ENCODE data around the gene TASP1.

The TASP1 gene

GRCh38 chr20:13428684-13429083, 210.0 kb downstream of the TASP1 start:
- DNase-seq: no peak

DNA sequence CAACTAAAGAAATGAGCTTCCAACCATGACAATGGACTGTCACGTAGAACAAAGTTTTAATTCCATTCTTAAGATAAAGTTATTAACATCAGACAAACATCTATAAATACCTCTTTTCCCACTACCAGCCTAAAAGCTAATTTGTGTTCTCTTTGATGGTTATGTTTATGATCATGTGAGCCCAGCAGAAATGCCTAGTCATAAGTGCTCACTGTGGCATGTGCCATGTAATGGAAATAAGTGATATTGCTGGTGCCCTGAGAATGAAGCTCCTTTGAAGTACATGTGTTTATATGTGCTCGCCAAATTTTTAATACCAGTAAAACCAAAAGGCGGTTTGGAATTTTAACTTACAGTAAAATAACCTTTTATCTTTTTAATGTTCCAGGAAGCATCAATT, 211.9 kb downstream of the TASP1 start:
- no peak for DNase-seq

GRCh38 chr20:13425381-13426135, 213.2 kb downstream of the TASP1 start:
- peak; percentile 35 for DNase-seq

- DNase-seq: no peak
These were observed 214.4 kb downstream of the TASP1 start for GRCh38 chr20:13424174-13424833.

GRCh38 chr20:13423472-13424173, 215.1 kb downstream of the TASP1 start:
- no peak for DNase-seq

- no peak for DNase-seq
These were observed 216.1 kb downstream of the TASP1 start for GRCh38 chr20:13422637-13423036.

DNA sequence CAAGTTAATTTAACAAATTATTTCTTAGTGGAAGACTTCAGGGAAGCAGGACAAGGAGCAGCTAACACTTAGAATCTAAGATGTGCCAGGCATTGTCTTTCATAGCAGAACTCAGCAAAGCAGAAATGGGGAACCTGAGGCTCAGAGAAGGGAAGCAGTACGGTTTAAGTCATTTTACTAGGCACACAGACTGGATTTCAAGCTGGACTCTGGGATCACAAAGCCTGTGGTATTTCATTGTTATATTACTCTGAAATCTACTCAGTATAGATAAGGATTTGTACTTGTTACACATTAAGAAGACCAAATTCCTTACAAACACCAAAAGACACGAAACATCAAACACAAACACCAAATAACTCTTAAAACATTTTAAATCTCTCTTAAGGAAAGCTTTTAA, 218.1 kb downstream of the TASP1 start:
- DNase-seq: no peak

DNA sequence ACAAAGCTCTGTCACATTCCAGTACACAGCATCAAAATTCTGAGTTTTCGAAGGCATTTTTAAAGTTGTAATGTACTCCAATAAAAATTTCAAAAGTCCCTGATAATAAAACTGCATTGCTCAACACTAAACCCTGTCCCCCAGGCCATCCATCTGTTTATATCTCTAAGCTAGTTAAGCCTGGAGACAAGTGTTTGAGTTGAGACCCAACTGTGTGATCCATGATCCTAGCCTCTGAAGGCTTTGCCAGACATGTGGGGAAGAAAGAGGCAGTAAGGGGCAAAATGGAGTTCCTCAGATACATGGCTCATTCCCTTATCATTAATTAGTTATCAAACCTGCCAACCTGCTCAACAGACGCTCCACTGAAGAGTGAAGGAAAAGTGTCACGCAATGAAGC, 219.3 kb downstream of the TASP1 start:
- DNase-seq: no peak

DNA sequence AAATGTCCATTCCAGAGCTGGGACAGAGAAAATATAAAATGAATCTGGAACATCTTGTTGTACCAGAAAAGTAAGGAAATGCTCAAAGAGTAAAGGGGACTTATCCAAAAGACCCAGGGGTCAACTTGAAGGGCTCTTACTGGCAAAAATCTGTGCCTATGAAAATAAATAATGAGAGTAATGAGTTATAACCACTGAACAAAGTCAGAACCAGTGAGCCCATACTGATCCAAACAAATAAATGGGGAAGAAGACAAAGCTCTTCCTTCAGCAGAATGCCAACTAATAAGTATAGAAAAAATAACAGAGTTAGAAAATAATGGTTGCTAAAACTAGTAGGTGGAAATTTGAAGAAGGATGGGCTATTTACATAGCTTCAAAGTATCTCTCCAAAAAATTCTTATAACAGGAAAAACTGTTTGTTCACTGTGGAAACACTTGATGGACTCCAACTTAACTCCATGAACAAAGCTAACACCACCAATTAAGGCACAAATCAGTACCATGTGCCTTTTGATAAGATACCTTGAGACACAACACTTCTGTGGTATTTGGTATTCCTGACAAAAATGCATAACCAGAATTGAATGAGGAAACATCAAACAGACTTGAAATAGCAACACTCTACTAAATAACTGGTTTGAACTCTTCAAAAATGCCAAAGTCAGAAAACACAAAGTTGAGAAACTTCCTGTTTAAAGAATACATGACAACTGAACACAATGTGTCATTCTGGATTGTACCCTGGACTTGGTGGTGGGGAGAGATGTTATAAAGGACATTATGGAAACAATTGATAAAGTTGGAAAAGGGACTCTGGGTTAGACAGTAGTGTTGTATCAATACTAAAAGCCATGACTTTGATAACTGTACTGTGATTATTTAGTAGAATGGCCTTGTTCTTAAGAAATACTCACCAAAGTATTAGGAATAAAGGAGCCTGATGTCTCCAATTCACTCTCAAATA, 220.2 kb downstream of the TASP1 start:
- DNase-seq: peak; percentile 7

- no peak for DNase-seq
These were observed 222.2 kb downstream of the TASP1 start for GRCh38 chr20:13416531-13416930.

DNA sequence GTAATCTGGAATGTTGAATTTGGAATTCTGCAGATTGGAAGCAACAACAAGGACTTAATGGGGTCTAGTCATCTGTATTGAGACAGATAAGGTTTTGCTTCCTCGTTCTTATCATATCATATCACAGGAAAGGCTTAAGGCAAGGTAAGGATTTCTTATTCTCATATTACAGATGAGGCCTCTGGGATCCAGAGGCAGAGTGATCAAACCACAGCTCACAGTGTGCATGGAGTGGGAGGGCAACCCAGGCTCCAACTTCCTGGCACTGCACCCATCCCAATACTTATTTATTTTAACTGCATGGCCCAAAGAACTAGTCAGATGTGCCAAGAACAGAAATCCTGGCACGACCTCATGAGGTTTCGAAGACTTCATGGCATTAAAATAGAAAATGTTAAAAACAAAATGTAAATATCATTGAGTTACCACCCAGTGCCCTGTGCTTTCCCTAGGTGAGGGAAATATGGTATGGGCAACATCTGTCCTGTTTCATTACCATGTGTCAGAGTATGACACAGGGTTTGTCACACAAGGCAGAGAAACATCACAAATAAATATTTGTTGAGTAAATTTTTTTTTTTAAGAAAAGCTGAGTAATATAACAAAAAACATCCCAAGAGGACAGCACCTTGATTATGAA, 225.8 kb downstream of the TASP1 start:
- DNase-seq: no peak

- no peak for DNase-seq
These were observed 234.4 kb downstream of the TASP1 start for GRCh38 chr20:13404293-13404692.

DNA sequence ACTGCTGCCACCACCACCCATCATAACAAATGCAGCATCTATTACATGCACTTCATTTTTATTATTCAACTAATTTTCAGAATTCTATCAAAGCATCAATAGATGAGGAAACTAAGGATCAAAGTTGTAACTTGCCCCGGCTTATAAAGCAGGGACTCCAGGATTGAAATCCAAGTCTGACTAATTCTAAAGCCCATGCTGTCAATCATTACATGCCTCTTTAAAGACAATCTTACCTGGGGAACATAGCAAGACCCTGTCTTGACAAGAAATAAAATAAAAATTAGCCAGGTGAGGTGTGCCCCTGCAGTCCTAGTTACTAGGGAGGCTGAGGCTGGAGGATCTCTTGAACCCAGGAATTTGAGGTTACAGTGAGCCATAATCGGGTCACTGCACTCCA, 235.3 kb downstream of the TASP1 start:
- DNase-seq: no peak

DNA sequence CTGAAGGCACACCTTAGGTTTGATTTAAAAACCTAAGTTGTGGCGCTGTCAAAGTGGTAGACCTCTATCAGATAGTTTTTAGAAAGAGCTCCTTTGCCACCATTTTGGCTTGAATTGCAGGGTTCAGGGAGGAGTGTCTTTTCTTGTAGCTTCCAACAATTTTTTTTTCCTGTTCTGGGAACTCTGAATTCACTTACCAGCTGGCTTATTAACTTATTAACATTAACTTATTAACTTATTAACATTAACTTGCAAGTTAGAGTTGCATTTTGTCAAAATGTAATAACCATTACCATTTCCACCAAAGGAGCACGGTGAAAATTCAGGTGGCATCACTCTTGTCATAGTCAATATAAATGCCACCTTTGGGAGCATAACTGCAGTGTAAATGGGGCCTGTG, 235.7 kb downstream of the TASP1 start:
- DNase-seq: no peak

DNA sequence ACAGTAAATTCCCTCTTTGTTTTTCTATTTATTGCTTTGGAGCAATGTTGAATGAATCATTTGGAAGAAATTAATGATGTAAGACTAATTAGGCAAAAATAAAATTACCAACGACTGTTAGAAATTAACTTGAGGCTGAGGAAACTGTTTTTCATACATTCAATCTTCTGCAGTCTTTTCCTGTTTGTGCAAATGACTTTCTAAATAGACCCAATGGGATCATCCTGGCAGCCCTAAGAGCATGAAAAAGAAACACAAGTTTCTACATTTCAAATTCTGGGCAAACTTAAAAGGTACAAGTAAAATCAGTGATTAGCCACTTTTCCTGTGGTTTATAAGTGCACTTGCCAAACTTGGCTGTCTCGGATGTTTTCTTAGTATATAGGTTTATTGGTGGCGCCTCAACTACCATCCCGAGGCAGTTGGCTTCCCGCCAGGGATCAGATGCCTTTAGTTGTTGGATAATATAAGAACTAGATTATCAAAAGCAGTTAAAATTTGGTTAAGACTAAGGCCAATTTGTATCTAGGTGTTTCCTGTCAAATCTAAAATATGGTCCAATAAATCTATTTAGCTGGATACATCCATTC, 236.5 kb downstream of the TASP1 start:
- no peak for DNase-seq

GRCh38 chr20:13401596-13401995, 237.1 kb downstream of the TASP1 start:
- no peak for DNase-seq

GRCh38 chr20:13400453-13400852, 238.3 kb downstream of the TASP1 start:
- no peak for DNase-seq

GRCh38 chr20:13397300-13397724, 241.4 kb downstream of the TASP1 start:
- DNase-seq: peak; percentile 71

GRCh38 chr20:13396826-13397225, 241.9 kb downstream of the TASP1 start:
- no peak for DNase-seq

DNA sequence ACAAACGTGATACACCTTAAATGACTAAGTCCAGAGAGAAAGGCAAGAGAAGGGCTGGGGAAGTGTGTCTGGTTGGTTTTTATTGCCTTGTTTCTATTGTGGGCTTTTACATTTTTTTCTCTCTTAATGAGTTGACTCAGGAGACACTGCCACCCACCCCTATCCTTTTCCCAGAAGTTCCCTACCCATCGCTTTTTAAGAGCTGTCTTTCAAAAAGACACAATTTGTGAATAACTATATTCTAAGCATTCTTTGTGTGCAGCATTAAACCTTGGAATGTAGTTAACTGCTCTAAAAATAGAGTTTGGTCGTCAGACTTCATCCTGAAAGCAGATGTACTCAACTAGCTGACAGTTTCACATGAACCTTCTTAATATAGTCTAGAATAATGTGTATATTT, 242.7 kb downstream of the TASP1 start:
- peak; percentile 81 for DNase-seq

GRCh38 chr20:13395232-13395631, 243.5 kb downstream of the TASP1 start:
- no peak for DNase-seq

GRCh38 chr20:13392391-13392790, 246.3 kb downstream of the TASP1 start:
- no peak for DNase-seq

All from fibroblast of upper back skin (primary cell).